ENCODE measurements around the gene RPL31.

DNA sequence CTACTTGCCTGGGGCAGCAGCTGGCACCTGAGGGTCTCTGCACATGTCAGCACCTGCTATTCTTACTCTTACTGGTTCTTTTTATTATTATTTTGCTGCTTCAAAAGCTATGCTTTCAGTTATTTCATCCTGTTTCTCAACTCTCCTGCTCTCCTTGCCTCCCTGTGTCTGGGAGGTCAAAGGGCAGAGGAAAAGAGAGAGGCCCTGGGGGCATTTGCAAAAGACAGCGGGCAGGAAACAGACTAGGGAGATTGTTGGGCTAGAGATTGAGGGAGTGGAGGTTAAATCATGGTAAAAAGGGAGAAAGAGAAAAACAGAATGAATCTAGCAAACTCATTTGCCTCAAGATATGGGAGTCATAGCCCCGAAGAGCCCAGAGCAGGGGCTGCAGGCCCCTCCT, 21.1 kb upstream of the RPL31 start:
- TF ChIP-seq, protein P1, sequence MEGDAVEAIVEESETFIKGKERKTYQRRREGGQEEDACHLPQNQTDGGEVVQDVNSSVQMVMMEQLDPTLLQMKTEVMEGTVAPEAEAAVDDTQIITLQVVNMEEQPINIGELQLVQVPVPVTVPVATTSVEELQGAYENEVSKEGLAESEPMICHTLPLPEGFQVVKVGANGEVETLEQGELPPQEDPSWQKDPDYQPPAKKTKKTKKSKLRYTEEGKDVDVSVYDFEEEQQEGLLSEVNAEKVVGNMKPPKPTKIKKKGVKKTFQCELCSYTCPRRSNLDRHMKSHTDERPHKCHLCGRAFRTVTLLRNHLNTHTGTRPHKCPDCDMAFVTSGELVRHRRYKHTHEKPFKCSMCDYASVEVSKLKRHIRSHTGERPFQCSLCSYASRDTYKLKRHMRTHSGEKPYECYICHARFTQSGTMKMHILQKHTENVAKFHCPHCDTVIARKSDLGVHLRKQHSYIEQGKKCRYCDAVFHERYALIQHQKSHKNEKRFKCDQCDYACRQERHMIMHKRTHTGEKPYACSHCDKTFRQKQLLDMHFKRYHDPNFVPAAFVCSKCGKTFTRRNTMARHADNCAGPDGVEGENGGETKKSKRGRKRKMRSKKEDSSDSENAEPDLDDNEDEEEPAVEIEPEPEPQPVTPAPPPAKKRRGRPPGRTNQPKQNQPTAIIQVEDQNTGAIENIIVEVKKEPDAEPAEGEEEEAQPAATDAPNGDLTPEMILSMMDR (IDR thresholded peaks at IDR 0.05): no peak
- TF ChIP-seq POLR2A (IDR thresholded peaks at IDR 0.05): no peak
- no peak for TF ChIP-seq EP300 (IDR thresholded peaks at IDR 0.05; ENCODE audit: low read depth)

Measured in transverse colon (tissue), 3 donors.